ENCODE measurements around the gene SLC19A1.
"Not testable (repeated sequence)": the region's sequence is repeated elsewhere in the genome, so short reads cannot be mapped to it uniquely, and the experiment has no call there.

The SLC19A1 gene

DNA sequence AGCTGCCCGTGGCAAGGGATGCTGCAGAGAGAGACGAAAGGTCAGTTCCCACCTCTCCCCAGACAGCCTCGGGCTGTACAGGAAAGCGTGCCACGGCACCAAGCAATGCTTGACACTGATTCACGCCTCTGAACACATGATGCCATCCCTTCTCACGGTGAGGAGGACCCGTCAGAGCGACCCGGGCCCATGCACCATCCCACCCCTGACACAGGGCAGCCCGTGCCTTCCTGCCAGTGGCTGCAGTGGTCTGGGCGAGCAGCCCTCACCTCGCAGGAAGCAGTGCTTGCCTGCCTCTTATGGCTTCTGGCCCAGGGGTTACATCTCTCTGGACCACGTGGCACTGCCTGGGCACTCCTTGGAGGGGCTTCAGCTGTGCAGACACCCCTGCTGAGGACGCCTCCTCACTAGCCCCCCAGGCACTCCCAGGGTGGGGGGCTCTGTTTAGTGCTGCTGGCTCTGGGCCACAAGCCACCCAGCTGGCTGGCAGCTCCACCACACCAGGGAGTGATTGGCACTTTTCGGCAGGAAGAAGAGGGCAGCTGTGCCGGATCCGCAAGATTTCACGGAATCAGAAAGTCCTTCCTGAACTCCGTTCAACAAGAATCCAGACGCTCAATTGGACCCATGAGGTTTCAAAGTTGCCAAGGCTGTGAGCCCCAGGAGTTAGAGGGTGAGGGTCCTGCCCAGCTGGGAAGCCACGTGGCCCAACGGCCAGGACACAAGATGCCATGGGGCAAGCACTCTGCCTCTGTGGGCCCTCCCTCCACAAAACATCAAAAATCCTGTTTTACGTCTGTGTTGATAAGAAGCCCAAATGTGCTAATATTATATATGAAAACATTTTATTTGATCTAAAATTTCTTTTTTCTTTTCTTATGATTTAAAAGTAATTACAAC lies 34.8 kb upstream of the SLC19A1 start:
- no peak for DNase-seq

- no peak for DNase-seq
Measured at GRCh38 chr21:45575993-45576837, 34.0 kb upstream of the SLC19A1 start.

DNA sequence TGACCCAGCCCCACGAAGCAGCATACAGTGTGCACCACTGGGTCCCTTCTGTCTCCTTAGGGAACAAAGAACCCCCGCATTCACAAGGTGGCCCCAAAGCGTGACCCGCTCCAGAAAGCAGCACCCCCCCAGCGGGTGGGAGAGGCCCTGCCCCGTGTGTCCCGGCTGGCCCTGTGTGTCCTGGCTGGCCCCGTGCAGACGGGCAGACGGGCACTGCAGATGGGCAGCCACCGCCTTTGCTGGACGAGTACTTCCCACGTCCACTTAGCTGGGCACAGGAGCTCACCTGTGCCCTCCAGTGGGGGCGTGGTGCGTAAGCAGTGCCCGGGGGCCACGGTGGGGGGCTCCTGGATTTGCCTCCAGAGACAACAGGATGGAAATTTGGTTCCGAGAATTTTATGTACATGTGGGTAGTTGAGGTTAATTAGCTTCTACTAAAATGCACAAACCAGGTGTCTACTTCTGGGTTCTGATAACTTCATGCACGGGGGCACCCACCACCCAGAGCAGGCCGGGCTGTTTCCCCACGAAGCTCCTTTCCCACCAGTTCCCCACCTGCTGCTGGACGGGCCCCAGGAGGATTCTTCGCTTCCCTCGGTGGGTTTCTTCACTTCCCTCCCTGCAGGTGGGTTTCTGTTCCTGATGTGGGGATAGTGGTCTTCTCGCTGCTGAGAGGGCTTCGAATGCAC lies 33.2 kb upstream of the SLC19A1 start:
- DNase-seq: no peak

DNA sequence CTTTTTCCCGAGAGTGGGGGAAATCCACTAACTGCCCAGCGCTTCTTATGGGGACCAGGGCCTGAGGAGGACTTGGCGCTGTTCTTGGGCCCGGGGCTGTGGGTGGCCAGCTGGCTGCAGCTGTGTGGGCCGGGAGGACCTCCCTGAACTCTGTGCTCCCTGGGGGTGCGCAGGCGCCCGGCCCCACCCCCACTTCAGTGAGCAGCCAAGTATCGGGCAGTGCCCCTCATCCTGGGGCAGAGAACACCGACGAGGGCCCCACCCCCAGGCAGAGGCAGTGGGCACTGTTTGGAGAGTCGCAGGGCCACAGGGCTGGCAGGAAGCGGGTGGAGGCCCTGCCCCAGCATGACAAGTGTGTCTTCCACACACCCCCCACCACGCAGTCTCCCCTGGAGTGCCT lies 32.5 kb upstream of the SLC19A1 start:
- no peak for DNase-seq

DNA sequence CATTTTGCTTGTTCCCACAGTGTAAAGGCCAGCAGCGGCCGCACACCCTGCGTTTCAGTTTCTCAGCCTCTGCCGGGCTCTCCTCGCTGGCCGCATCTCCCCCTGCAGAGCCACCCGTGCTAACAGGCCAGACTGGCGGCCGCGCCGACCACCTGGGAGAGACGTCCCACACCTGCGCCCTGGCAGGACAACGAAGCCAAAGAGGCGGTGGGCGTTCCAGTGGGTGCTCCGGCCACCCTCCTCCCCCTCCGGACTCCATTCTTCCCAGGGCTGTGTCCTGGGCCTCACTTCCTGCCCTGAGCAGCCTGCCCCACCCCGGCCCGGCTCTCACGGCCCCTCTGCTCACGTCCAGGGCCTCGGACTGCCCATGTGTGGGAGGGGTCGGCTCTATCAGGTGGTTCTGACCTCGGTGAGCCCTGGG lies 31.9 kb upstream of the SLC19A1 start:
- DNase-seq: no peak

DNA sequence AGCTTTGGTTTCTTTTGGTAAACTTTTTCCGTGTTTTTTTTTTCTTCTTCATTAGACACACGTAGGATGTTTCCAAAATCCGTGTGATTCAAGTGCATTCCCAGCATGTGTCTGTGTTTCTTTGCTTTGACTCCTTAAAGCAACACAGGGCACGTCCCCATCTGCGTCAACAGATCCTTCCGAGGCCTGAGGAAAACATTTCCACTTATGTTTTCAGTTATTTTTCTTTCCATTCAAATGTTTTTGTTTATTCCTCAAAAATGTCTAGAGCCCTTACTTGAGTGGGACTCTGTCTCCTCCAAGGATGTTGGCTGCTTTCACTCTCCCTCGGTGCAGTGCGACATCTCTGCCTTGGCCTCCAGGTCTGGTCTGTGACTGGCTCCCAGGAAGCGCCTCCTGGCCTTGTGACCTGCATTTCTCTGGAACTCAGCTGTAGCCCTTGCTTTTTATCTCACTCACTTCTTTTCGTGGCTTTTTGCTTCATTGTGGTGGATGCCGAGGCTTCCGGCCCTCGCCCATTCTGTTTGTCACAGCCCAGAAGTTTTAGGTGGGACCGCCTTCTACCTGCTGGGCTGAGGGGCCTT lies 31.3 kb upstream of the SLC19A1 start:
- no peak for DNase-seq

- DNase-seq: no peak
Measured at GRCh38 chr21:45572783-45573451, 30.7 kb upstream of the SLC19A1 start.

DNA sequence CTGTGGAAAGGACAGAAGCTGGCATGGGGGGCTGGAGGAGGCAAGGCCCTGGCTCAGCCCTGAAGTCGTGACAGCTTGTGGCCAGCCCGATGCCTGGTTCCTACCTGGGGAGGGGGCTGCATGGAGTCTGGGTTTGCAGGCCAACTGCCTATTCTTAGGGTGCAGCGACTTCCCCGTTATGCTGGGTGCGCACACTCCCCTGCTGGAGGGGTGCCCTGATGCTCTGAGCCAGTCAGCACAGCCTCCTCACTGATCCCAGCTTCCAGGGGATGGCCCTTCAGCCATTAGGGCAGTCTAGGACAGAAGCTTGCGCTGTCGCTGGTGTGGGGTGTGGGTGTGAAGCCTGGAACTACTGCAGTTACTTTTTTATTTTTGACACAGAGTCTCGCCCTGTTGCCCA lies 30.0 kb upstream of the SLC19A1 start:
- no peak for DNase-seq

GRCh38 chr21:45571641-45572040 lies 29.4 kb upstream of the SLC19A1 start:
- no peak for DNase-seq

- DNase-seq: no peak
Measured at GRCh38 chr21:45570826-45571601, 28.8 kb upstream of the SLC19A1 start.

DNA sequence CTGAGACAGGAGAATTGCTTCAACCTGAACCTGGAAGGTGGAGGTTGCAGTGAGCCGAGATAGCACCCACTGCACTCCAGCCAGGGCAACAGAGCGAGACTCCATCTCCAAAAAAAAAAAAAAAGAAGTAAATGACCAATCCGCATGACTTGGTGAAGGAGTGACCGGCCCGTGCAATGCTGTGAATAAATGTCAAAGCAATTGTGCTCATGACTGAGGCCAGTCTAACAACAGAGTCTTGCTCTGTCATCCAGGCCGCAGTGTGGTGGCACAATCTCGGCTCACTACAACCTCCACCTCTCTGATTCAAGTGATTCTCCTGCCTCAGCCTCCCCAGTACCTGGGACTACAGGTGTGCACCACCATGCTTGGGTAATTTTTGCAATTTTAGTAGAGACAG lies 27.8 kb upstream of the SLC19A1 start:
- DNase-seq: no peak

- DNase-seq: no peak
Measured at GRCh38 chr21:45568383-45568782, 26.1 kb upstream of the SLC19A1 start.

- not testable (repeated sequence) for DNase-seq
Measured at GRCh38 chr21:45564137-45564536, 21.9 kb upstream of the SLC19A1 start.

DNA sequence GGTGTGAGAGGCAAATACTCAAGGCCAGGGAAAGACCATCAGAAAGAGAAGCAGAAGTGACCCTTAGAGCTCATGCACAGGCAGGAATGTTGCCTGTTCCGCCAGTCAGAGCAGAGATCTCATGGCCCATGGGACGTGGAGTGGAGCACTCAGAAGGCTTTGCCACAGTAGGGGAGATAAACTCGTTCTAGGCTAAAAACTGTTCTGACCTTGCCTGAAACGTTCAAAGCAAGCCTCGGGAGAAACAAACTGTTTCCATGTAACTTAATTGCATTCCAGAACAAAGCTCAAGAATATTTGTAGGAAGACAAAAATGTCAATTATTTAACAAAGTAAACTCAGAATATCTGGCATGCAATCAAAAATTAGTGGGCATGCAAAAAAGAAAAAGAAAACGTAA lies 20.7 kb upstream of the SLC19A1 start:
- DNase-seq: no peak

DNA sequence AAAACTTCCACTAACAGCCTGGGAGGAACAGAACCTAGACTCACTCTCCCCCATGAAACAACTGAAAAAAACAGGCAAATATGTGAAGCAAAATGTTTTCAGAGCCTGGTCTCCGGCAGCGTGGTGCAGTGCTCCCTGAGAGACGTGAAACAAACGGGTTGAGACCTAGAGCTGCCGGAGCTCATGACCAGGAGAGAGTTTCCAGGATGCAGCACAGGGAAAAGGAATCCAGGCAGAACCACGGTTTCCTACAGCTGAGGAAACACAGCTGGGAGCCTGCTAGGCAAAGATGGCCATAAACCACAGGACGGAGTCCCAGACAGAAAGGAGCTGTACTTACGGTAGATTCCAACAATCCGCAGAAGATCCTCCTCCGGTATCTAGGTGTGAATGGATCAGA lies 20.2 kb upstream of the SLC19A1 start:
- no peak for DNase-seq

DNA sequence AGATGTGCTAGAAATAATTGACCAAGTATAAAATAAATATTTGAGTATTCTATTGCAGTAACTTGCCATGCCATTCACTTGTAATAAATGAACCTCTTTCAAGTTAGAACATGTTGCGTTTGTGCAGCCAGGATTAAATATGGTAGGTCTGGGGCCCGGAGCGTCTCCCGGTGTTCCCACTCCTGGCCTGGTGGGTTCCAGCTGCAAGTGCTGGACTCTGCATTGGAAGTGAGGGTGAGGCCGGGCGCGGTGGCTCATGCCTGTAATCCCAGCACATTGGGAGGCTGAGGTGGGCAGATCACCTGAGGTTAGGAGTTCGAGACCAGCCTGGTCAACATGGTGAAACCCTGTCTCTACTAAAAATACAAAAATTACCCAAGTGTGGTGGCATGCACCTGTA lies 19.0 kb upstream of the SLC19A1 start:
- DNase-seq: not testable (repeated sequence)

DNA sequence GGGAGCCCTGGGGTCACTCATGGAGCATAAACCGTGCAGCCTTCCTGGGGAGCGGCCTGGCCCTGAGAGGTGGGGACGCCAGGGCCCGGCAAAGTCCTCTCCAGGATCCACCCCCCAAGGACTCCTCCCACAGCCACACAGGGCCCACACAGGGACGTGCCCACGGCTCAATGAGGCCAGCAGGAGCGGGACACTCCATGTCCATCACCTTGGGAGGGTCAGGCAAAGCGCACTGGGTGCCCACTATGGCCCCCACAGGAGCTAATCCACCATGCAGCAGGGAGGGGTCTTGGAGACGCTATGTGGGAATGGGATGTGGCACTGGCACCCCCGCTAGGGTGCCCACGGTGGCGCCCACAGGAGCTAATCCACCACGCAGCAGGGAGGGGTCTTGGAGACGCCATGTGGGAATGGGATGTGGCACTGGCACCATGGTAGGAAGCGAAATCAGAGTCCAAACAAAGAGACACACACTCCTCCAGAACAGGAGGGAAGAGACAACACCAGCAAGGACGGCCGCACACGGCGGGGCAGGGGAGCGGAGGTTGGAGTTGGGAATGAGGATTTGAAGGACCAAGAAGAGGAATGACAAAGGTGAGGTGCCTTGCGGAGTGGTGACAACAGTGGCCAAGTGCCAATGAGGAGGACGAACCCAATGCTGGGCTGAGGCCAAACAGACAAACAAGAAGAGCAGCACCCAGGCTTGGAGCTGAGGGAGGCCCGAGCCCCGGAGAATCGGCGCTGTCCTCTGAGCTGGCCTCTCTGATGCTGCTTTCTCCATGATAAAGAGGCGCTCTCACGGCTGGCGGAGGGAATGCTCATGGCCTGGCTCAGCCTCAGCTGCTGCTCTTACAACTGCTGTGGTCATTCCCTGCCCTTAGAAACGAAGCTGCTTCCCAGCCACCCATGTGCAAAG lies 18.1 kb upstream of the SLC19A1 start:
- DNase-seq: no peak

DNA sequence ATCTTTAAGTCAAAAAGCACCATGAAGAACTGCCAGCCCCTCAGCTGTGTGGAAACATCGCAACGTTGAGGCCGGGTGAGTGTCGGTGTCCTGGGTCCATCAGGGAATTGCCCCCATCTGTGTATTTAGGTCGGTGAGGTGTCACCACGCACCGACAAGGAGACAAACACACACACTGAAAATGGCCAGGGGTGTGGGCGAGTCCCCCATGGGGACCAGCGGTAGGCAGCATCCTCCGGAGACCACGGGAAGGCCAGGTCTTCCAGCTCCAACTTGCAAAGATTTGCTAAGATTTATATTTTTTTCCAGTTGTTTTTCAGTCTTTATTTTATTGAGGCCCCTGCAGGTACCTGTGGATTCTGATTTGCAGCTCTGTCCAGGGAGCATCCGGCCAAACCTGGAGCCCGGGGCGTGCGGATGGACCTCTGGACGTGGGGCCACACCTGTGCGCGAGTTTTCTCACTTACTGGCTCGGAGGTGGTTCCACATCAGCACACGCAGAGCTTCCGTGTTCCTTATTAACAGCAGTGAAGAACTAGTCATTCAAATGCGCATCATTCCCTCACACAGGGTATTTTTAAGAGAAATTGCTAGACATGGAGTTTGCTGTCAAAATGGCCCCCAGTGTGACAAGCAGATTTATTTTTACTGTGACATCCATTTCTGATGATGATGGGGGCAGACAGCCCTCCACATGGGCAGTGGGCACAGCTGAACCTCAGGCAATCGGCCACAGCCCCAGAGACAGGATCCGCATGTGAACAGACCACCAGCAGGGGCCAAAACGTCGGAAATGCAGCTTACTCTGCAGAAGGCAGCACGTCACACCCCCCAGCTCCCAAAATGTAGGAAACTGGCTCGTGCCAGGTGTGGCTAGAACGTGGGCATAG lies 17.2 kb upstream of the SLC19A1 start:
- no peak for DNase-seq

DNA sequence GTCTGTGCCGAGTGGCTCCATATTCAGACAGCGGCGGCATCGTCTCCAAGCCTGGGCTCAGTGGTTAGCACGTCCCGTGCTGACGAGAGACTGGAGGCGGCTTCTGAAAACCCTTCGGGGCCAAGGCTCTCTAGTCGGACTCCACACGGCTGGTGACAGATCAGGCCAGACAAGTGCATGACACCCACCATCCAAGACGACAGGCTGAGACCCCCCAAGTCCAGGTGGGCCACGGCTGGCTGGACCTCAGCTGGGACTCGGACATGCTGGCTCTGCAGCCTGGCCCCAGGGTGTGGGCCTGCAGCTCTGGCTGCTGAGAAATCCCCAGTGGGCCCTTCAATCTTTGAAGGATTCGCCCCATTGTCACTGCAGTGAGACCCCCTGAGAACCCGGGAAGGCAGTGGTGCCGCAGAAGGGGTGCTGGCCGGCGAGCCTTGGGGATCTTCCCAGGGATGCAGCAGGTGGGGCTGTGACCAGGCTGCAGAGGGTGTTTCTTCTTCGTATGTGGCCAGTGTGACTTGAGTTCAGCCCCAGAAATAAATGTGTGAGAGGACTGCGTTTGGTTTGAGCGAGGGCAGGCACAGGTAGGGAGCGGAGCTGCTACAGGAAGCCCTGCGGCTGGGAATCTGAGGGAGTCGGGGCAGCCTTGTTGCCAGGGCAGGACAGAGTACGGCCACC lies 15.9 kb upstream of the SLC19A1 start:
- no peak for DNase-seq

Data from stimulated activated CD4-positive, alpha-beta T cell treated with anti-CD3 and anti-CD28 coated beads, Interleukin-2, amount 100 ng/mL, for 48 hours (primary cell).